Spinal cord (tissue), 10 donors: ENCODE measurements around the gene ALG5. TPM values are rescaled to one million over a fixed set of nuclear protein-coding genes. Genes with fewer than 3 reads are reported as not detected.

Experiments used
- DNase-seq, 6 donors: peaks; one replicate each; pipeline versions ENCODE4 v3.0.0 to v3.0.0-alpha.2; 2013 to 2015; ENCODE audit warnings: low spot score in 6 of 6, low read depth in 4 of 6
- H3K27ac ChIP-seq: one replicate; pipeline ENCODE4 v1.5.1; 2013; ENCODE audit warnings: low read depth, low read length, control low read depth
- H3K27me3 ChIP-seq: one replicate; pipeline ENCODE4 v1.6.1; 2013; ENCODE audit warnings: low read length; ENCODE audit not compliant: control insufficient read depth, insufficient read depth
- H3K36me3 ChIP-seq: one replicate; pipeline ENCODE4 v1.6.1; 2013; ENCODE audit warnings: low read length; ENCODE audit not compliant: control insufficient read depth, insufficient read depth
- H3K4me1 ChIP-seq: one replicate; pipeline ENCODE4 v1.6.1; 2013; ENCODE audit warnings: low read length; ENCODE audit not compliant: control insufficient read depth, insufficient read depth
- H3K4me3 ChIP-seq: one replicate; pipeline ENCODE4 v1.5.1; 2013; ENCODE audit warnings: low read depth, low read length, control low read depth
- H3K9me3 ChIP-seq: one replicate; pipeline ENCODE4 v1.6.1; 2013; ENCODE audit warnings: low read length; ENCODE audit not compliant: control insufficient read depth, insufficient read depth
- WGBS: methylation state at CpG from one replicate; pipeline ENCODE4 v1.1.5; 2013; ENCODE audit warnings: missing lambda C conversion rate; ENCODE audit not compliant: insufficient coverage; 5-methylcytosine and 5-hydroxymethylcytosine counted together
- polyA plus RNA-seq, 2 donors: library from polyadenylated mRNA; unstranded; fragments of 120-200 nt; gene quantifications; one replicate each; pipeline ENCODE4 v1.2.1, GENCODE V29; 2013; ENCODE audit not compliant: insufficient read length in 2 of 2
- total RNA-seq, 2 donors: library from RNA; depleted of rRNA in 1 of 2; stranded (reverse); fragments of 120-200 nt in 1 of 2; fragments of >200 nt in 1 of 2; gene quantifications; one replicate each; pipeline versions ENCODE4 v1.2.3 to v1.2.4, GENCODE V29; 2013 to 2014
- donor health status: healthy.

ALG5 gene
- total and polyA plus RNA-seq, 4 donors = 31.7 to 42.8 (median 37.5) TPM

DNA sequence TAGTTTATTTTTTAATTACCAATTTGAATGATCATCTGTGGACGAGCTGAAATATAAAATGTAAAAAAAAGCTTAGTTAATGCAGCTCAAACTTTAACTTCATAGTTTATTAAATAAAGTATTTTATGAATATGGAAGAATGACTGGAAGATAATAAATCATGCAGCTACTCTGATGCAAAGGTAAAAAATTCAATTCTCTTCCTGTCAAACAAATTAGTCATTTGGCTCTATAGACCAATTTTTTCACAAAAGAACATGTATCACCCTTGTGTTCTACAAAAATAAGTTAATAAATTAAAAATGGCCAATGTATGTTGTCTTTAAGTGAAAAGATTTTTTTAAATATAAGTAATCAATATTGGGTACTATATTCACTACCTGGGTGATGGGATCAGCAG lies 27.6 kb upstream of the ALG5 start:
- Histone ChIP-seq H3K36me3 (peaks cover 13% of the 10 kb centered on the region), H3K4me3 (no peak overlapping the region), H3K4me1 (no peaks in the 10 kb centered on the region), H3K27me3 (no peaks in the 10 kb centered on the region), H3K27ac (no peak overlapping the region), H3K9me3 (no peaks in the 10 kb centered on the region)
- WGBS = no CpG with 5 or more reads among the region's 1 CpG
- DNase-seq = no peak

- no peak for DNase-seq
- H3K4me3 ChIP-seq = no peak overlapping the region
- no peaks in the 10 kb centered on the region for H3K4me1 ChIP-seq
- H3K27me3 ChIP-seq = no peaks in the 10 kb centered on the region
- H3K27ac ChIP-seq = no peak overlapping the region
- no CpG with 5 or more reads among the region's 1 CpG for WGBS
- peaks cover 10% of the 10 kb centered on the region for H3K36me3 ChIP-seq
- H3K9me3 ChIP-seq = no peaks in the 10 kb centered on the region
These were observed 24.7 kb upstream of the ALG5 start for GRCh38 chr13:37023871-37024270.

GRCh38 chr13:37014609-37015008 lies 15.5 kb upstream of the ALG5 start:
- no peaks in the 10 kb centered on the region for H3K9me3 ChIP-seq
- peaks cover 11% of the 10 kb centered on the region for H3K36me3 ChIP-seq
- H3K27me3 ChIP-seq = no peaks in the 10 kb centered on the region
- 100% methylated on average over 1 of the region's 1 CpG for WGBS
- no peak overlapping the region for H3K27ac ChIP-seq
- no peak overlapping the region for H3K4me3 ChIP-seq
- H3K4me1 ChIP-seq = no peaks in the 10 kb centered on the region
- DNase-seq = no peak

DNA sequence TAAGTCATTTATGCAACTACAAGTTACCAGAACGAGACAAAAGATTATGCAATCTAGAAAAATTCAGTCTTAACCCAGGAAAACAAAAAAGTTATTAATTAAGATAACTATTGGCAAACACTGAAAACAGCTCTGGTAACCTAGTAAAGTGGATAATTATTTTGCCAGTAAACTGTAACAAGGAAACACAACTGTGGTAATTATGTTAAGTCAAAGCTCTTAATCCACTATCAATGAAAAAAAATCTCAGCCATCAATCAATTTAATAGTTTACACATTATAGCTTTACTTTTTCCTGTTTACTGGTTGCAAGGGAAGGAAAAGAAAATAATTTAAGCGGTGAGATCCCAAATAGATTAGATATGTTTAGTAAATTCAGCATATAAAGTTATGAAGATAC lies 12.6 kb upstream of the ALG5 start:
- Histone ChIP-seq H3K9me3 (no peaks in the 10 kb centered on the region), H3K4me1 (no peaks in the 10 kb centered on the region), H3K27ac (no peak overlapping the region), H3K36me3 (peaks cover 17% of the 10 kb centered on the region), H3K27me3 (no peaks in the 10 kb centered on the region), H3K4me3 (no peak overlapping the region)
- no peak for DNase-seq
- WGBS = no CpG with 5 or more reads among the region's 2 CpGs

GRCh38 chr13:37011002-37011401 lies 11.9 kb upstream of the ALG5 start:
- no peaks in the 10 kb centered on the region for H3K4me1 ChIP-seq
- H3K4me3 ChIP-seq = no peak overlapping the region
- no peak overlapping the region for H3K27ac ChIP-seq
- H3K36me3 ChIP-seq = peaks cover 14% of the 10 kb centered on the region
- H3K27me3 ChIP-seq = no peaks in the 10 kb centered on the region
- no peak for DNase-seq
- WGBS = no CpG with 5 or more reads among the region's 1 CpG
- H3K9me3 ChIP-seq = no peaks in the 10 kb centered on the region

DNA sequence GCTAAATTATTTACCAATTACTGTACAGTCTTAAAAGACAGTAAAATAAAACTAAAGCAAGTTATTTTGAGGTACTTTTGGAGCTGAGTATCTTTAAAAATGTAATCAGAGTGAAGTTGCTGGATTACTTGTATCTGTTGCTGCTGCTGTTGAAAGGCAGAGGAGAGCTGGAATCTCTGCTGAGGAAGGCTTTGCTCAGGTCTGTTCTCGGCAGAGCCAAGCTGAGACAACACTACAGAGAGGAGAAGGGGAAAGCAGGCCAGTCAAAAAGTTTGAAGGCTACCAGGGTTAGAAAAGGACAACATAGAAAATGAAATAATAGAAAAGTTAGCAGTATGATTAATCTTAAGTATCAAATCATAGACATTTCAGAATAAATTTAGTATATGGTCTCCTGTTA lies 11.3 kb upstream of the ALG5 start:
- H3K36me3 ChIP-seq = peaks cover 17% of the 10 kb centered on the region
- DNase-seq = no peak
- H3K27me3 ChIP-seq = no peaks in the 10 kb centered on the region
- H3K4me1 ChIP-seq = no peaks in the 10 kb centered on the region
- WGBS = 88% methylated on average over 1 of the region's 1 CpG
- no peak overlapping the region for H3K4me3 ChIP-seq
- H3K9me3 ChIP-seq = no peaks in the 10 kb centered on the region
- no peak overlapping the region for H3K27ac ChIP-seq

DNA sequence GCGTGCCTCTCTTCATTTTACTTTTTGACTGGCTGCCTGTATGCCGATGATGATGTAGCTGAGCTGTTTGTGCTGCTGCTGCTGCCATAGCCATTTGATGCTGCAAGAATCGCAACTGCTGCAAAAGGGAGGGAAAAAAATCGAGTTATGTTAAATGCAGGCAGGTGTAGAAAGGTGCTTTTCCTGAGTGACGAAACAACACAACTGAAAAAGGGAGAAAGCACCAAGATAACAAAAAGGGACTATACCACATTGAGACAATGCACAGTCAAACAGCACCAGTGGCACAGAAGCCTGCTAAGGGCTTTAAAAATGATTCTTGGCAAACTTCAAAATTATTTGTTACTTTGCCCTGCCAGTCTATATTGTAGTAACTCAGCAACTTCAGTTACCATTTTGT lies 10.6 kb upstream of the ALG5 start:
- Histone ChIP-seq H3K4me1 (no peaks in the 10 kb centered on the region), H3K27me3 (no peaks in the 10 kb centered on the region), H3K9me3 (no peaks in the 10 kb centered on the region), H3K27ac (no peak overlapping the region), H3K4me3 (no peak overlapping the region), H3K36me3 (peaks cover 22% of the 10 kb centered on the region)
- WGBS = 75% methylated on average over 5 of the region's 5 CpGs
- DNase-seq = no peak

GRCh38 chr13:37001921-37002250 lies 2.7 kb upstream of the ALG5 start:
- Histone ChIP-seq H3K27me3 (no peaks in the 10 kb centered on the region), H3K4me1 (peaks cover 12% of the 10 kb centered on the region), H3K9me3 (no peaks in the 10 kb centered on the region), H3K27ac (no peak overlapping the region), H3K36me3 (peaks cover 15% of the 10 kb centered on the region), H3K4me3 (peak overlapping the region; percentile 99)
- WGBS = no CpG with 5 or more reads among the region's 3 CpGs
- DNase-seq = no peak

DNA sequence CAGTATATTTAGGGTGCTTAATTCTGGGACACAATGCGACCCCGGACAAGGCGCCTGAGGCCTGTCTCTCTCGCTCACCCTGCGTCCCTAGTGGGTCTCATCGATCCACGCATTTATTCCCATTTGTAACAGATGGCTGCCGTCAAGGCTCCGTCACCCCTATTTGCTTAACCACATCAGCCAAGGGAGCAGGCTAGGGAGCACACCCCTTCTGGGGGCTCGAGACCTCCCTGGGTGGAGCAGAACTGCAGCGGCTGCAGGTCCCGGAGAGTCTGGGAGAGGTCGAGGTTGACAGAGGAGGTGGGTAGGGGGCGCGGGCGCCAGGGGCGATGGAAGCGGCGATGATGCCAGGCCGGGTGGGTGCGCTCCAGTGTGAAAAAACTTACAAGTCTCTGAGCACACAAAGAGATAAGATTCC lies 507 bp downstream of the ALG5 start:
- 0% methylated on average over 20 of the region's 21 CpGs for WGBS
- H3K36me3 ChIP-seq = peaks cover 6% of the 10 kb centered on the region
- no peaks in the 10 kb centered on the region for H3K9me3 ChIP-seq
- peak overlapping the region; percentile 99 for H3K4me3 ChIP-seq
- peak in 5 of 6 donors; percentile 4 to 56 (median 19) for DNase-seq
- no peaks in the 10 kb centered on the region for H3K27me3 ChIP-seq
- H3K27ac ChIP-seq = peak overlapping the region; percentile 100
- H3K4me1 ChIP-seq = peaks cover 12% of the 10 kb centered on the region

DNA sequence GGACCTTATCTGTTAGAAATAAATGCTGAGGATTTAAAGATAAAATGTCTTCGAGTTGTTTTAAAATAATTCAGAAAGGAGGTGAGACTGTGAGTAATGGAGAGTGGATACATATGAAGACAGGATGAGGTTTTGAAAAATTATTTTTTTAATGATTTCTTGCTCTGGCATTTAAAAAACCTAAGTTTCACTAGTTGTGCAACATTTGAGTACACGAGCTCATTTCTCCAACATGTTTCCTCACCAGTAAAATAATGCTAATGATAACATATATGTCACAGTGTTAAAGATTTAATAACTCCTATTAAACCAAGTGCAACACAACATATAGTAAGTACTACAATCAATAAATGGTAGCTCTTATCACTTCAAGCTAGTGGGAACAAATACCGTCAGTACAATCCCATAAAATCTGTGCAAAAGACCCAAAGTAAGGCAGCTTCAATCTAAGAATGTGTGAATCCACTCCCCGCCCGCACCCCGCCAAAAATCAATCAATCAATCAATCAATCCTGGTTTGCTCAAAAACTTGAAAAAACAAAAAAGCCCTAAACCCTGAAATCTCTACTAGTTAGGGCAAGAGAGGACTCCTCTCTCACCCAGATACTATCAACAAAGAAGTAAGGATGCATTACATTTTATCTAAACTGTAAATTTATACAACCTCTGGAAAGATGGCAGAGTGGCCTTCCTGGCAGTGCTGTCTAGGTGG lies 1.3 kb downstream of the ALG5 start:
- no peaks in the 10 kb centered on the region for H3K27me3 ChIP-seq
- DNase-seq = no peak
- peaks cover 10% of the 10 kb centered on the region for H3K36me3 ChIP-seq
- H3K4me3 ChIP-seq = peak overlapping the region; percentile 99
- no peaks in the 10 kb centered on the region for H3K9me3 ChIP-seq
- H3K4me1 ChIP-seq = peaks cover 12% of the 10 kb centered on the region
- WGBS = 65% methylated on average over 5 of the region's 6 CpGs
- H3K27ac ChIP-seq = no peak overlapping the region
